ENCODE results near the gene SRPK3. TPM values are rescaled to one million over a fixed set of nuclear protein-coding genes. Genes with fewer than 3 reads are reported as not detected.

The SRPK3 gene
- polyA plus RNA-seq, 1 of the 3 experiments (the other 2 are of a cell fraction) = 0.74 TPM

DNA sequence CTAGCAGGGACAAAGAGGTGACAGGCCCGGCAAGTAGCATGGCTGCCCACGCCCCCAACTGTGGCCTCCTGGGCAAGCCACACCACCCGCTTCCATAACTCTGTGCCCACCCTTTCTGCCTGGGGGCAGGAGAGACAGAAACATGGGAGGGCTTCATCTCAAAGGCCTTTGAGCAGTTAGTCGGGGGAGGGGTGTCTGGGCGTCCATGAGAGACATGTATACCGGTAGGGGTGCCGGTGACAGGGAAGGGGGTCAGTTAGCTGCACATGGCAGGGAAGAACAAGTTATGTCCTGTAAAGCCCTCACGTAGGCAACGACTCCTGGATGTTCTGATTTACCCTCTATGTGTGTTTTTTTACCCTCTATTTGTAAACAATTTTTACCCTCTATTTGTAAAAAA, 40.2 kb downstream of the SRPK3 start:
- Histone ChIP-seq H3K27ac (ENCODE audit: low read depth in 2 of 2, low read length in 1 of 2) (peak overlapping the region in 1 of 2 experiments; percentile 3; a peak in 2 of 4 replicates), H2AFZ (ENCODE audit: low read depth) (no peak overlapping the region), H3K79me2 (ENCODE audit: insufficient read depth) (no peaks in the 10 kb centered on the region), H3K27me3 (ENCODE audit: insufficient read depth) (peaks cover 28% of the 10 kb centered on the region), H3K9me2 (no peaks in the 10 kb centered on the region), H4K20me1 (ENCODE audit: insufficient read depth) (no peaks in the 10 kb centered on the region), H3F3A (replicated peaks; ENCODE audit: insufficient read depth) (no peaks in the 10 kb centered on the region), H3K9ac (no peak overlapping the region), H3K9me3 (no peaks in the 10 kb centered on the region), H3K4me2 (no peak overlapping the region), H3K36me3 (replicated peaks in 1 of 2; ENCODE audit: control insufficient read depth in 1 of 2, insufficient read depth in 2 of 2, low read length in 1 of 2) (no peaks in the 10 kb centered on the region), H3K4me1 (ENCODE audit: control insufficient read depth in 1 of 2, insufficient read depth in 2 of 2, low read depth in 1 of 2, low read length in 1 of 2) (peaks cover 0 to 30% of the 10 kb centered on the region in 2 experiments; a peak in 1 of 4 replicates), H3K4me3 (ENCODE audit: low read depth in 2 of 2, low read length in 1 of 2) (no peak overlapping the region)
- CTCF ChIA-PET = interaction anchor here (1.2 kb wide), 1 partner anchor 13 kb away, joined by 4 read pairs; no protein-coding TSS in a partner anchor
- TF ChIP-seq GABPA (IDR thresholded peaks at IDR 0.05; ENCODE audit: low read depth) (no peak), RFX5 (IDR thresholded peaks at IDR 0.05; ENCODE audit: low read length) (no peak), FOXJ3 (CRISPR knock-in tag; IDR thresholded peaks at IDR 0.05) (no peak), SIN3A (IDR thresholded peaks at IDR 0.05; ENCODE audit: borderline replicate concordance, low read depth, low read length) (no peak), MEF2A (IDR thresholded peaks at IDR 0.05; ENCODE audit: borderline replicate concordance, low read depth) (no peak), RXRA (IDR thresholded peaks at IDR 0.05; ENCODE audit: borderline replicate concordance, low read depth) (no peak), TCF12 (IDR thresholded peaks at IDR 0.05) (no peak), RAD21 (IDR thresholded peaks at IDR 0.05; ENCODE audit: low read length) (no peak), TAF1 (IDR thresholded peaks at IDR 0.05; ENCODE audit: borderline replicate concordance, low read depth, low read length) (no peak), NFIC (IDR thresholded peaks at IDR 0.05; ENCODE audit: borderline replicate concordance) (no peak), EZH2phosphoT487 (IDR thresholded peaks at IDR 0.05; ENCODE audit: borderline replicate concordance, low read depth) (no peak), EP300 (IDR thresholded peaks at IDR 0.05; ENCODE audit: borderline replicate concordance in 1 of 2, low read depth in 1 of 2, low read length in 1 of 2) (no peak), GATA2 (CRISPR knock-in tag; IDR thresholded peaks at IDR 0.05) (no peak)
- TF ChIP-seq, protein P1, sequence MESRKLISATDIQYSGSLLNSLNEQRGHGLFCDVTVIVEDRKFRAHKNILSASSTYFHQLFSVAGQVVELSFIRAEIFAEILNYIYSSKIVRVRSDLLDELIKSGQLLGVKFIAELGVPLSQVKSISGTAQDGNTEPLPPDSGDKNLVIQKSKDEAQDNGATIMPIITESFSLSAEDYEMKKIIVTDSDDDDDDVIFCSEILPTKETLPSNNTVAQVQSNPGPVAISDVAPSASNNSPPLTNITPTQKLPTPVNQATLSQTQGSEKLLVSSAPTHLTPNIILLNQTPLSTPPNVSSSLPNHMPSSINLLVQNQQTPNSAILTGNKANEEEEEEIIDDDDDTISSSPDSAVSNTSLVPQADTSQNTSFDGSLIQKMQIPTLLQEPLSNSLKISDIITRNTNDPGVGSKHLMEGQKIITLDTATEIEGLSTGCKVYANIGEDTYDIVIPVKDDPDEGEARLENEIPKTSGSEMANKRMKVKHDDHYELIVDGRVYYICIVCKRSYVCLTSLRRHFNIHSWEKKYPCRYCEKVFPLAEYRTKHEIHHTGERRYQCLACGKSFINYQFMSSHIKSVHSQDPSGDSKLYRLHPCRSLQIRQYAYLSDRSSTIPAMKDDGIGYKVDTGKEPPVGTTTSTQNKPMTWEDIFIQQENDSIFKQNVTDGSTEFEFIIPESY (IDR thresholded peaks at IDR 0.05; ENCODE audit: borderline replicate concordance, low read depth) = no peak
- TF ChIP-seq, protein P2, sequence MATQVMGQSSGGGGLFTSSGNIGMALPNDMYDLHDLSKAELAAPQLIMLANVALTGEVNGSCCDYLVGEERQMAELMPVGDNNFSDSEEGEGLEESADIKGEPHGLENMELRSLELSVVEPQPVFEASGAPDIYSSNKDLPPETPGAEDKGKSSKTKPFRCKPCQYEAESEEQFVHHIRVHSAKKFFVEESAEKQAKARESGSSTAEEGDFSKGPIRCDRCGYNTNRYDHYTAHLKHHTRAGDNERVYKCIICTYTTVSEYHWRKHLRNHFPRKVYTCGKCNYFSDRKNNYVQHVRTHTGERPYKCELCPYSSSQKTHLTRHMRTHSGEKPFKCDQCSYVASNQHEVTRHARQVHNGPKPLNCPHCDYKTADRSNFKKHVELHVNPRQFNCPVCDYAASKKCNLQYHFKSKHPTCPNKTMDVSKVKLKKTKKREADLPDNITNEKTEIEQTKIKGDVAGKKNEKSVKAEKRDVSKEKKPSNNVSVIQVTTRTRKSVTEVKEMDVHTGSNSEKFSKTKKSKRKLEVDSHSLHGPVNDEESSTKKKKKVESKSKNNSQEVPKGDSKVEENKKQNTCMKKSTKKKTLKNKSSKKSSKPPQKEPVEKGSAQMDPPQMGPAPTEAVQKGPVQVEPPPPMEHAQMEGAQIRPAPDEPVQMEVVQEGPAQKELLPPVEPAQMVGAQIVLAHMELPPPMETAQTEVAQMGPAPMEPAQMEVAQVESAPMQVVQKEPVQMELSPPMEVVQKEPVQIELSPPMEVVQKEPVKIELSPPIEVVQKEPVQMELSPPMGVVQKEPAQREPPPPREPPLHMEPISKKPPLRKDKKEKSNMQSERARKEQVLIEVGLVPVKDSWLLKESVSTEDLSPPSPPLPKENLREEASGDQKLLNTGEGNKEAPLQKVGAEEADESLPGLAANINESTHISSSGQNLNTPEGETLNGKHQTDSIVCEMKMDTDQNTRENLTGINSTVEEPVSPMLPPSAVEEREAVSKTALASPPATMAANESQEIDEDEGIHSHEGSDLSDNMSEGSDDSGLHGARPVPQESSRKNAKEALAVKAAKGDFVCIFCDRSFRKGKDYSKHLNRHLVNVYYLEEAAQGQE (IDR thresholded peaks at IDR 0.05; ENCODE audit: low read depth, low read length) = no peak
- TF ChIP-seq, protein P3, sequence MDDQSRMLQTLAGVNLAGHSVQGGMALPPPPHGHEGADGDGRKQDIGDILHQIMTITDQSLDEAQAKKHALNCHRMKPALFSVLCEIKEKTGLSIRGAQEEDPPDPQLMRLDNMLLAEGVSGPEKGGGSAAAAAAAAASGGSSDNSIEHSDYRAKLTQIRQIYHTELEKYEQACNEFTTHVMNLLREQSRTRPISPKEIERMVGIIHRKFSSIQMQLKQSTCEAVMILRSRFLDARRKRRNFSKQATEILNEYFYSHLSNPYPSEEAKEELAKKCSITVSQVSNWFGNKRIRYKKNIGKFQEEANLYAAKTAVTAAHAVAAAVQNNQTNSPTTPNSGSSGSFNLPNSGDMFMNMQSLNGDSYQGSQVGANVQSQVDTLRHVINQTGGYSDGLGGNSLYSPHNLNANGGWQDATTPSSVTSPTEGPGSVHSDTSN (IDR thresholded peaks at IDR 0.05) = no peak
- TF ChIP-seq, protein P4, sequence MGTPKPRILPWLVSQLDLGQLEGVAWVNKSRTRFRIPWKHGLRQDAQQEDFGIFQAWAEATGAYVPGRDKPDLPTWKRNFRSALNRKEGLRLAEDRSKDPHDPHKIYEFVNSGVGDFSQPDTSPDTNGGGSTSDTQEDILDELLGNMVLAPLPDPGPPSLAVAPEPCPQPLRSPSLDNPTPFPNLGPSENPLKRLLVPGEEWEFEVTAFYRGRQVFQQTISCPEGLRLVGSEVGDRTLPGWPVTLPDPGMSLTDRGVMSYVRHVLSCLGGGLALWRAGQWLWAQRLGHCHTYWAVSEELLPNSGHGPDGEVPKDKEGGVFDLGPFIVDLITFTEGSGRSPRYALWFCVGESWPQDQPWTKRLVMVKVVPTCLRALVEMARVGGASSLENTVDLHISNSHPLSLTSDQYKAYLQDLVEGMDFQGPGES (IDR thresholded peaks at IDR 0.05; ENCODE audit: low read depth, low read length) = no peak
- TF ChIP-seq, protein P5, sequence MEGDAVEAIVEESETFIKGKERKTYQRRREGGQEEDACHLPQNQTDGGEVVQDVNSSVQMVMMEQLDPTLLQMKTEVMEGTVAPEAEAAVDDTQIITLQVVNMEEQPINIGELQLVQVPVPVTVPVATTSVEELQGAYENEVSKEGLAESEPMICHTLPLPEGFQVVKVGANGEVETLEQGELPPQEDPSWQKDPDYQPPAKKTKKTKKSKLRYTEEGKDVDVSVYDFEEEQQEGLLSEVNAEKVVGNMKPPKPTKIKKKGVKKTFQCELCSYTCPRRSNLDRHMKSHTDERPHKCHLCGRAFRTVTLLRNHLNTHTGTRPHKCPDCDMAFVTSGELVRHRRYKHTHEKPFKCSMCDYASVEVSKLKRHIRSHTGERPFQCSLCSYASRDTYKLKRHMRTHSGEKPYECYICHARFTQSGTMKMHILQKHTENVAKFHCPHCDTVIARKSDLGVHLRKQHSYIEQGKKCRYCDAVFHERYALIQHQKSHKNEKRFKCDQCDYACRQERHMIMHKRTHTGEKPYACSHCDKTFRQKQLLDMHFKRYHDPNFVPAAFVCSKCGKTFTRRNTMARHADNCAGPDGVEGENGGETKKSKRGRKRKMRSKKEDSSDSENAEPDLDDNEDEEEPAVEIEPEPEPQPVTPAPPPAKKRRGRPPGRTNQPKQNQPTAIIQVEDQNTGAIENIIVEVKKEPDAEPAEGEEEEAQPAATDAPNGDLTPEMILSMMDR (IDR thresholded peaks at IDR 0.05) = no peak
- TF ChIP-seq, protein P6, sequence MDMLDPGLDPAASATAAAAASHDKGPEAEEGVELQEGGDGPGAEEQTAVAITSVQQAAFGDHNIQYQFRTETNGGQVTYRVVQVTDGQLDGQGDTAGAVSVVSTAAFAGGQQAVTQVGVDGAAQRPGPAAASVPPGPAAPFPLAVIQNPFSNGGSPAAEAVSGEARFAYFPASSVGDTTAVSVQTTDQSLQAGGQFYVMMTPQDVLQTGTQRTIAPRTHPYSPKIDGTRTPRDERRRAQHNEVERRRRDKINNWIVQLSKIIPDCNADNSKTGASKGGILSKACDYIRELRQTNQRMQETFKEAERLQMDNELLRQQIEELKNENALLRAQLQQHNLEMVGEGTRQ (IDR thresholded peaks at IDR 0.05; ENCODE audit: borderline replicate concordance, low read depth, low read length) = no peak
- POLR2A ChIA-PET = no interaction called here
- peak; percentile 30 for DNase-seq
- 50% methylated on average over 9 of the region's 9 CpGs for WGBS (ENCODE audit: low lambda C conversion rate)
